Sciatic nerve (tissue), 2 donors: ENCODE results near the gene CLDN12. TPM values are rescaled to one million over a fixed set of nuclear protein-coding genes. Genes with fewer than 3 reads are reported as not detected.
"Not testable (repeated sequence)": the region's sequence is repeated elsewhere in the genome, so short reads cannot be mapped to it uniquely, and the experiment has no call there.

Experiments
- ATAC-seq: fragments of 200-7000 bp; cut with Tn5 transposase; one replicate; pipeline ENCODE4 v1.9.1; 2020; ENCODE audit warnings: mild to moderate bottlenecking, moderate library complexity
- DNase-seq: peaks from one replicate; pipeline ENCODE4 v3.0.0-alpha.2; 2020; ENCODE audit warnings: low spot score
- intact Hi-C: fragments of 100-400 bp; cut with DNase I; formaldehyde crosslinking; loops from one replicate; pipeline ENCODE4 v1.14.2; 2022
- total RNA-seq: library from RNA; stranded (reverse); fragmentation: NEBNext Ultra II Directional; extraction: Animal tissue kit (Norgen Biotek cat#: 25700); gene quantifications from one replicate; pipeline ENCODE4 v1.2.1, GENCODE V29; 2021
- donor health status: DM: no; HTN: no; CAD: no.
- donor health status: DM: no; HTN: no; CAD: no.

The CLDN12 gene
- total RNA-seq, 1 donor from 2014 or later = 29.1 TPM

DNA sequence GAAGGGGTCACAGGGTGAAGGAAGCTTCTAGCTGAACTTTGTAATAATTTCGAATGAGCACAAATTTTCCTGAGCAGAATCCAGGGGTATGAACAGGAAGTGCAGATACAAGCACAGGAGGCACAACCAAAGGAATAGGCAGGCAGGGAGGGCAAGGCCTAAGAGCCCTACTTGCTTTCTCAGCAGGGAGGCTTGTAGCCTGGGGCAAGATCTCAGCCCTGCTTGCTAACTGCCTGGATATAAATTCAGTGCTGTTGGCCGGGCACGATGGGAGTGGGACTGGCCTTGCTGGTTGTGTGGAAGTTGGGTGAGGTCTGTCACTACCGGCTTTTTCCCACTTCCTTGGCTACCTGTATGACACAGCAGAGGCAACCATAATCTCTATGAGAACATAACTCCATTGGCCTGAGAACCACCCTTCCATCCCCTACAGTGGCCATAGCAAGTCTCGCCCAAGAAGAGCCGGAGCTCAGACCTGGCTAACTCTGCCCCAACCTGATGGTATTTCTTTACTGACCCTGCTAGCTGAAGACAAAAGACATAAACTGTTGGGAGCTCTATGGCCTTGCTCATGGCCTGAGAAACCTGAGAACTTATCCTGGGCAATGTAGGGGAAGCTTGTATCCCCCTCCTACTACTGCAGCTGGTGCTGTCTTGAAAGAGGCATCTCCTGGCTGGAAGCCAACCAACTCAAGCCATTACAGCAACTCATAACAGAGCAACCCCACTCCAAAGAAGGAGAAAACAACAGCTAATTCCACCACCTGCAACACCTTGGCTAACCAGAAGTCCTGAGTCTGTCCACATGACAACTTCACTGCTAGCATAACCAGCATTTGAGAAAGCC lies 27.6 kb downstream of the CLDN12 start:
- intact Hi-C loops = no loop called here
- ATAC-seq (no peak), DNase-seq (no peak)

DNA sequence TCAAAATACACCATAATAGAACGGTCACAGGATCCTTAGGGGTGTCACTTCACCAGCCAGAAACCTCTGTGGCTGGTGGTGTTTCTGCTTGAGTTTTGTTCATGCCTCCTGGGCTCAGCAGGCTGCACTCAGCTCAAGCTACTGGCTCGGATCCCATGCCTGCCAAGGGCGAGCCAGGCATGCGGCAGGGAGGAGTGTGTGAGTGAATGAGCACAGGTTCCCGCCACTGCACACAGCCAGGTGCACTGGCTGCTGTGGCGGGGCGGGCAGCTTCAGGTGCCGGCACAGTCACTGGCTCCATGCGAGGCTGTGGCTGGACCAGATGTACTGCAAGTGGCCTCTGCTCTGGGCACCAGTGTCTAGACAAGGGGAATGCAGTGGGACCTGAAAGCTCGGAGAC lies 29.5 kb downstream of the CLDN12 start:
- ATAC-seq = no peak

DNA sequence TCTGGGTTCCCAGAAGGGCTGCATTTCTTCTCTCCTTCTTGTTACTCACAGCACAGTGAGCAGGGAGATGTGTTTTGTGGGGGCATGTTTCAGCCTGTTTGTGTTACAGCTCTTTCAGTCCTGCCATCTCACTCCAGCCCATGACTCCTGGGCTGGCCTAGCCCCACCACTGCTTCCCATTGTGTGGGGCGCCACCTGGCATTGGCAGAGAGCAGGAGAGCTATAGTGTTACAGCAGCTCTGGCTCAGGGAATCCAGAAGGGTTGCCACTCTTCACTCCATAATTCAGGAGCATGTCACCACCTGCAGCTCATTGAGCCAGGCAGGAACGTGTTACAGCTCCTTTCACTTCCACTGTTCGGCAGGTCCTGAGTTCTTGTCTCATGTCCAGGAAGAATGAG lies 30.0 kb downstream of the CLDN12 start:
- intact Hi-C loops = no loop called here
- DNase-seq (no peak), ATAC-seq (no peak)

More for the DNA sequence above, 29.5 kb downstream of the CLDN12 start:
- DNase-seq = no peak
- intact Hi-C loops = no loop called here

DNA sequence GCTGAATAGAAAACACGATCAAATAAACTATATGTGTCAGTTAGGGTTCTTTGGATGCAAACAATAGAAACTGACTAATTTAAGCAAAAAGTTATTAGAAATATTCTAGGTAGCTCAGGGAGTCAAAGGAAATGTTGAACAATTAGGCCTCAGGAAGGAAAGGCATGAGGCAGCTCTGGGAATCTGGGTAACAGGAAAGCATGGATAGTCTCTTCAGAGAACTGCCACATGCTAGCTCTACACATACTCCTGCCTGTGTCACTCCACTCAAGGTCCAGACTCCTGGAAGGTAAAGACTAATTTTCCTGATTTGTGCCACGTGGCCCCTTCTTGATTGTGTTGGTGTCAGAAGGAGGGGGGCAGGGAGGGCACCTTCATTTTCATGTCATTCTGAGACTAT lies 42.4 kb downstream of the CLDN12 start:
- ATAC-seq = no peak
- intact Hi-C loops = no loop called here

DNA sequence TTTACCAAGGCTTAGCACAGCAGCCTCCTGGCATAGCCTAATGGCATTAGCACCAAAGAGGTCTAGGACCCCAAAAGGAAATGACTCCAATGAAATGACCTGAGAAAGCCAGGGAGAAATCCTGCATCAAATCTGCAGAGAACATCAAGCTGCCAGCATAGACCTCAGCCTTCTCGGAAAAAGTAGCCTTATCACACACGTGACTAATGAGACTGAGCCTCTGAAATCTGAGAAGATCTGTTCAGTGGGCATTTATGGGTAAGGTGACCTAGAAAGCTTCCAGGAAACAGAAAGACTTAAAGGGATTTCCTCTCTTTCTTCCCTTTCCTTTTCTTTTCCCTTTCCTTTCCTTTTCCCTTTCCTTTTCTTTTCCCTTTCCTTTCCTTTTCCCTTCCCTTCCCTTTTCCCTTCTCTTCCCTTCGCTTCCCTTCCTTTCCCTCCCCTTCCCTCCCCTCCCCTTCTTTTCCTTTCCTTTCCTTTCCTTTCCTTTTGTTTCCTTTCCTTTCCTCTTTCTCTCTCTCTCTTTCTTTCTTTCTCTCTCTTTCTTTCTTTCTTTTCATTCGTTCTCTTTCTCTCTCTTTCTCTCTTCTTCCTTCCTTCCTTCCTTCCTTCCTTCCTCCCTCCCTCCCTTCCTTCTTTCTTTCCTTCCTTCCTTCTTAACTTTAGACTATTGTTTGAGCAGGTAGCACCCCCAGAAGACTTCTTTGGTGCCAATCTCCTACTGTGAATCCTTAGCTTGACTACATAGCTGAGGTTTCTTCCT lies 43.1 kb downstream of the CLDN12 start:
- ATAC-seq (no peak), DNase-seq (no peak)
- intact Hi-C loops = no loop called here

More for the DNA sequence above, 42.4 kb downstream of the CLDN12 start:
- no peak for DNase-seq

DNA sequence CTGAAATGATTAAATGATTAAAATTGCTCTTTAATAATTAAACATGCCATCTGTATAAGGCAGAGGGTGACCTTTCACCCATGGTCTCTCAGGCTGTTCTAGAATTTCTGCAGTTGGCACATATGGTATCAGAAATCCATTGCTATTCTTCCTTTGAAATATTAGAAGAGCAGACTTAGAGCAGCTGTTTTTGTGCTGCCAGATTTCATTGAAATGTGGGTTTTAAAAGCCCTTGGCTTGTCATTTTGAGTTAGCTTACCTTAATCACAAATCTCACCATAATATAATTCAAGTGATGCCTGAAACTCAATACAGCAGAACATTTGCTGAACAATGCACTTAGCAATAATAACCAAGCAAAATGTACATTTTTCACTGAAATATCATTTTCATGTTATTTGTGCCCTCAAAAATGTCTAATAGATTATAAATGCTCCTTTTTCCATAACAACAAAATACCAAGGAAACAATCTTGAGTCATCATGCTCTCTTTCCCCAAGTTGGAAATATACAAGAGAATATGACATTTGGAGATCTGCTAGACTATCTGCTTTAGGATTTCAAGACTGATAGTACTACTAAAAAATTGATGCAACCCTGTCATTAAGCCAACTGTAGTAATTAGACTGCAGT lies 50.1 kb downstream of the CLDN12 start:
- ATAC-seq = no peak
- DNase-seq = no peak
- intact Hi-C loops = no loop called here

DNA sequence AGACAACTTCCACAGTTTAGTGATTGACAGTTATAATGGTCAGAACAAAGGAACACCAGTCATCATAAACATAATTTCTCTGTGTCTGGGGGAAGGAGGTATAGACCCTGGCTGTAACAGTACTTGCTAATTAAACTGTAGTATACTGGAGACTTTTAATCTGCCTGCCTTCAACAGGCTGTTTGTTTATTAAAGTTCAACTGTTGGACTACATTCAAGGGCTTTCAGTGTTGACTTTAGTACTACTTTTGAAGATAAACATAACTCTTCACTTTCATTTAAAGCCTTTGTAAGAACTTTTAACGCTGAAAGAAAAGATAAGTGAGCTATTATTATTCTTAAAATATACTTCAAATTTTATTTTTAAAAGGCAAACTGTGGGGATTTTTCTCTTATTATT lies 50.7 kb downstream of the CLDN12 start:
- intact Hi-C loops = no loop called here
- DNase-seq (no peak), ATAC-seq (no peak)

DNA sequence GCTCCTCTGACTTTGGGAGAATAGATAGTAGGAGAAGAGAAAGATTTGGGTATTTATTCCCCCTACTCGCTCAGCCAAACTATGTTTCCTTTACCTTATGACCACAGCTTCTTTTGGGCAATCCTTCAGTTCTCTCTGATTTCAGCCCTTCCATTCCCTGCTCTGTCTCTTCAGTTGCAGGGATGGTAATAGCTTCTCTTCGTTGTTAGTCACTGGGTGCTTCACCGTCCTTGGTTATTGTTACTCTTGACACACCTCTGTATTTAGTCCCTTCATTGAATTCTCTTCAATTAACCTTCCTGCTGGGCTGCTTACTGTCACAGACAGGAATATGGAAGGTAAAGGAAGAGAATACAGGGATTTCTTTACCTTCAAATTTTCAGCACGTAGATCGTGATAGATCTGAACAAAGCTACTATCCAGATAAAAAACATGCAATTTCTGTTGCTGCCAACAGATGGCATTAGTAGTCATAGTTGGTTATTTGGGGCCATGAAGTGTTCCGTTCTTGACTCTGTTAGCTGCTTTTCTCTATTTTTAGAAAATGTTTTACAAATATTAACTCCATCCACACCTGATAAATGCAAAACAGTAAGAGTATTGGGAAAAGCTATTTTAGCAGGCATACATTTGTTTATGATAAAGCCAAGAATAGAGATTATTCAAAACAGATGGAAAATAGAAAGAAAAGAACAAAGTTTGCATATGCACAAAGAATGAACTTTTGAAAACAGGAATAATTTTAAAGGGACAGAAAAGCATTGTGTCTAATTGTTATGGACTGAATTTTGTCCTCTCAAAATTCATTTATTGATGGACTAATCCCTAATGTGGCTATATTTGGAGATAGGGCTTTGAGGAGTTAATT lies 52.1 kb downstream of the CLDN12 start:
- DNase-seq = no peak
- ATAC-seq = peak; percentile 89
- intact Hi-C loops = no loop called here

DNA sequence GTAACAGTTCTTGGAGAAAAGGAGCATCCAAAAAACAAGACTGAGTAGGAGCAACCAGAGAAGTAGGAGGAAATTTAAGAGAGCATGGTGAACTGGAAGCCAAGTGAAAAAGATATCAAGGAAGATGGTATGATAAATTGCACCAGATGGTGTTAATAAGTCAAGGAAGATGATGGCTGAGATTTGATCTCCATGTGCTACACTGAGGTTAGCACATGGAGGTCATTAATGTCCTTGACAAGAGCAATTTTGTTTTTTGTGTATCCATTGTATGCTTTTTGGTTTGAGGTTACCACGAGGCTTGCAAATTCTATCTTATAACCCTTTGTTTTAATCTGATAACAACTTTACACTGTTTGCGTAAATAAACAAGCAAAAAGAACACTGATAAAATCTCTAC lies 54.8 kb downstream of the CLDN12 start:
- intact Hi-C loops = no loop called here
- DNase-seq = no peak
- no peak for ATAC-seq

DNA sequence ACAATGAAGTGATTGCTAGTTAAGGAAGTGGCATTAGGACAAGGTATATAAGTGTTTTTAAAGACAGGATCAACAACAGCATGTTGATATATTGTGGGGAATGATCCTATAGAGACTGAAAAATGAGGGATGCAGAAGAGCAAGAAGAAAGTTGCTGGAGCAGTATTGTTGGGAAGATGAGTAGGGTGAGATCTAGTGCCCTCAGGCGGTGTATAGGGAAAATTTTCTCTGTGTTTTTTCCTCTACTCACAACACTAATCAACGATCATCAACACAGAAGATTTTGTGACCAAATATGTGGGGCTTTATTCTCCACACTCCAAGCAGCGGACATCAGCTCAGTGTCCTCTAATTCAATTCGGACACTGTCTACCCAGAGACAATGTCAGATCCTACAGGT lies 56.6 kb downstream of the CLDN12 start:
- DNase-seq = no peak
- intact Hi-C loops = no loop called here
- ATAC-seq = no peak

DNA sequence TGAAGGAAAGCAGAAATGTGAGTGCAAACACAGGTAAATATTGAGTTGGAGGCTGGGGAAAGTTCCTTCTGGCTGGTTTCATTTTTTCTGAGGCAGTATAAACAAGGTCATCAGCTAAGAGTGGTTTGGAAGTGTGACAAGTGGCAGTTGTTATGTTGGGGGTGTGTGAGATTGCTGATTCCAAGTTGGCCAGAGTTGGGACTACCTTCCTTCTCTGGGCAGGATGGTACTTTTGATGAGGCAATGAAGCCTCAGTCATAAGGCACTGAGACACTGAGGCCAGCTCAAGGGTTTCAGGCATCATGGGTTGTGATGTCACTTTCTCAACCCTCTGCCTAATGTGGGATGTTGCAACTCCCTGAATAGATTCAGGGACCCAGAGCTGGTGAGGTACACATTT lies 58.0 kb downstream of the CLDN12 start:
- DNase-seq = no peak
- intact Hi-C loops = no loop called here
- peak; percentile 48 for ATAC-seq

DNA sequence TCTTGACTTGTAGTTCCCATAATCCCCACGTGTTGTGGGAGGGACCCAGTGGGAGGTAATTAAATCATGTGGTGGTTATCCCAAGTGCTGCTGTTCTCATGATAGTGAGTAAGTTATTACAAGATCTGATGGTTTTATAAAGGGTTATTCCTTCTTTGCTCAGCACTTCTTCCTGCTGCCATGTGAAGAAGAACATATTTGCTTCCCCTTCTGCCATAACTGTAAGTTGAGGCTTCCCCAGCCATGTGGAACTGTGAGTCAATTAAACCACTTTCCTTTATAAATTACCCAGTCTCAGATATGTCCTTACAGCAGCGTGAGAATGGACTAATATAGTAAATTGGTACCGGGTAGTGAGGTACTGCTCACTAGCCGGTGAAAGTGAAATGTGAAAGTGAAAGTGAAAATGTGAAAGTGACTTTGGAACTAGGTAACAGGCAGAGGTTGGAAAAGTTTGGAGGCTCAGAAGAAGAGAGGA lies 59.9 kb downstream of the CLDN12 start:
- intact Hi-C loops, ATAC-seq, DNase-seq: not testable (repeated sequence)

Other genes with a start within 250 kb of the CLDN12 start
- gene STEAP1, start 249.0 kb upstream of the CLDN12 start, total RNA-seq = 17.1 TPM
- 65.2 TPM for gene STEAP2, start 191.7 kb upstream of the CLDN12 start, total RNA-seq
- 36.1 TPM for gene CFAP69, start 158.3 kb upstream of the CLDN12 start, total RNA-seq
- not detected for gene FAM237B, start 82.2 kb upstream of the CLDN12 start, total RNA-seq
- 35.4 TPM for gene GTPBP10, start 56.7 kb upstream of the CLDN12 start, total RNA-seq
- gene PTTG1IP2, start 66.2 kb downstream of the CLDN12 start, total RNA-seq = not detected
- gene CDK14, start 192.9 kb downstream of the CLDN12 start, total RNA-seq = 79.4 TPM